NCI-H82 treated with DMSO at 0.1 percent for 48 hours (cell line): Measurements from ENCODE around the gene EPHB1.
"Not testable (repeated sequence)": the region's sequence is repeated elsewhere in the genome, so short reads cannot be mapped to it uniquely, and the experiment has no call there.

Experiments
- DNase-seq: peaks from one replicate; lab custom pipeline; 2025; ENCODE audit not compliant: unreplicated experiment; lab: John Stamatoyannopoulos, UW

Gene EPHB1

GRCh38 chr3:134776518-134776917 is 18.5 kb upstream of the EPHB1 start:
- no peak for DNase-seq

GRCh38 chr3:134777341-134777740 is 17.7 kb upstream of the EPHB1 start:
- no peak for DNase-seq

GRCh38 chr3:134788283-134788682 is 6.8 kb upstream of the EPHB1 start:
- not testable (repeated sequence) for DNase-seq

GRCh38 chr3:134790065-134790464 is 5.0 kb upstream of the EPHB1 start:
- no peak for DNase-seq

- no peak for DNase-seq
Measured at GRCh38 chr3:134791992-134792391, 3.1 kb upstream of the EPHB1 start.

- no peak for DNase-seq
Measured at GRCh38 chr3:134792700-134793099, 2.4 kb upstream of the EPHB1 start.

GRCh38 chr3:134793562-134793961 is 1.5 kb upstream of the EPHB1 start:
- DNase-seq = no peak

- no peak for DNase-seq
Measured at GRCh38 chr3:134794323-134794722, 737 bp upstream of the EPHB1 start.

- no peak for DNase-seq
Measured at GRCh38 chr3:134795746-134796280, 753 bp downstream of the EPHB1 start.

GRCh38 chr3:134796281-134797056 is 1.4 kb downstream of the EPHB1 start:
- no peak for DNase-seq

GRCh38 chr3:134797057-134797740 is 2.1 kb downstream of the EPHB1 start:
- no peak for DNase-seq

GRCh38 chr3:134797741-134798451 is 2.8 kb downstream of the EPHB1 start:
- no peak for DNase-seq

- DNase-seq = no peak
Measured at GRCh38 chr3:134798681-134799311, 3.7 kb downstream of the EPHB1 start.

- DNase-seq = no peak
Measured at GRCh38 chr3:134799393-134799792, 4.3 kb downstream of the EPHB1 start.

- DNase-seq = no peak
Measured at GRCh38 chr3:134801204-134801958, 6.3 kb downstream of the EPHB1 start.

GRCh38 chr3:134802428-134803050 is 7.5 kb downstream of the EPHB1 start:
- no peak for DNase-seq

- DNase-seq = no peak
Measured at GRCh38 chr3:134803051-134803505, 8.0 kb downstream of the EPHB1 start.

GRCh38 chr3:134803652-134804051 is 8.6 kb downstream of the EPHB1 start:
- no peak for DNase-seq

- no peak for DNase-seq
Measured at GRCh38 chr3:134804508-134805480, 9.7 kb downstream of the EPHB1 start.
